DMS53 (cell line): ENCODE data around the gene NHS.

Experiments used
- DNase-seq: peaks from one replicate; lab custom pipeline; 2025; lab: John Stamatoyannopoulos, UW

Gene NHS

DNA sequence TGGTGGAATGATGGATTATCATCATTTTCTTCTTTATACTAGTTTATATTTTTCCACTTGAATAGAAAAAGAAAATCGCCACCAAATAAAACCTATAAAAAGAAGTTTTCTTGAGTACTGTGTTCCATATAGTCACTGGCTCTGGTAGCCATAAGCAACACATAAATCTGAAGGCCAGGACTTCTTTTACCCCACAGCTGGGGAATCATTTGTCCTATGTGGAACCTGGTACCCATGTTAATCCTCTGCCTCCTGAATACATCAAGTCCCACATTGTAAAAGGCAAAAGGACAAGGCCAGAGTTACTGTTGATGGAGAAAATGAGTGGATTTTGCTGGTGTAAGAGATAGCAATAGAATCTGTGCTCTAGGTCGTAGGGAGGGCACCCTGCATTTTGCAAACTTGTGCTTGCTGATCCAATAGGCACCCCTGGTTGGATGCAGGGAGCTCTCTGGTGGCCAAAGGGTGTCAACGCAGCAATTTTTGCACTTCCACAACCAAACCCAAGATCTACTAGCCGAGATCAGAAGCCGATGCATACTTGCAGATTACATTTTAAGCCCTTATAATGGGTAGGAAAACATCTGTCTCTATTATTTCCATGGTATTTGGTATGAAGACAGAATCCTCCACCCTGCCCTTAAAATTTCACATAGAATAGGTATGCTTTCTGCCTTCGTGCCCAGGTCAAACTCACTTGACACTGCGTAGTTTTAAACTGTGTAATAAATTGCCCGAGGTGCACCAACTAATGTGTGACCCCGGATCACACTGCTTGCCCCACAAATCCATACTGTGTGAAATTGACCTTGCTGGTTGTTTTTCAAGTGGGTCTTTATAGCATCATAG, 216.1 kb downstream of the NHS start:
- peak; percentile 79 for DNase-seq

DNA sequence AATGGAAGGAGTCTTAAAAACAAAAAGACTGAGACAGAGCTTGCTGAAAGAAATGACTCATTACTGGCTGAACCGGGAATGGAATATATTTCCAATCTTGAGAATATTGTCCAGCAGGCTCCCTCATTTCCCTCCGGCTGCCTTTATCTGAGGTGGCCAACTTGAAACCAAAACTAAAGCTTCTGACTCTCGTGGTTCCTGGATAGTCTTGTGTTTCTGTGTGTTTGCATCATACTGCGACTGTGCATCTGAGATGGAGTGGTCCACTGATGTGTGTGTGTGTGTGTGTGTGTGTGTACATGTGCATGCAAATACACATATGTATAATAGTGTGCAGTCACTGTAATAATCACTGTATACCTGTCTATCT, 216.7 kb downstream of the NHS start:
- DNase-seq = peak; percentile 6

DNA sequence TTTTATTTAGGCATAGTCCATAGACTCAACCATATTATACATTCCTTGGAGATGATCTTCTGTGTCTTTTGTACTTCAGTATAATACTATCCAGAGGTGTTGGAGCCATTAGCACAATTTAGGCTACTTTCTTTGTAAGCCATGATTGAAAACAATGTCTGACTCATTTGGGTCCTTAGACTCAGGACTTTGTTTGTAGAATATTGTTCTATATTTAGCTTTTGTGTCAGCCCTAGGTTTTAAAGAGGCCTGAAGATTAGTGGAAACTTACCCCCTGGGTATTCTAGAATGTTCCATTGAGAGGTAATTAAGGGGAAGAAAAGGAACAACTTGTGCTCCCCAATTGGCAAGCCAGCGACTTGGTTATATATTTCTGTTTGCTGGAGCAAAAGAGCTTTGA, 217.1 kb downstream of the NHS start:
- no peak for DNase-seq

DNA sequence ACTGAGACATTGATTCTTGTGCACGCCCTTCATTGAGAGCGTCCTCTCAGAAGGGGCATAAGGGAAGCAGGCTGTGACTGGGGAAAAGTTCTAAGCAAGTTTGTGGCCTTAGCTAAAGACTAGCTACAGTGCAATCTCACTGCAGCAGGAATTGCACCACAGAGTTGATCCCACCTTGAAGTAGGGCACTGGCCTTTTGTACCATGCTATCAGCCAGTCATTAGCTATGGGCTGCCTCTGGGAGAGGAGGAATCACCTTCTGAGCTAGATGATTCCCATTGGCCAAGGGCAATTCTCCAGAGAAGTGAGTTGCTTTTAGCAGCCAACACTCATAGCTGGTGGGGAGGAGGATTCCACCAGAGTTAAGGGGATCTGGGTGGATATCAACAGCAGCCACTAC, 219.7 kb downstream of the NHS start:
- no peak for DNase-seq

DNA sequence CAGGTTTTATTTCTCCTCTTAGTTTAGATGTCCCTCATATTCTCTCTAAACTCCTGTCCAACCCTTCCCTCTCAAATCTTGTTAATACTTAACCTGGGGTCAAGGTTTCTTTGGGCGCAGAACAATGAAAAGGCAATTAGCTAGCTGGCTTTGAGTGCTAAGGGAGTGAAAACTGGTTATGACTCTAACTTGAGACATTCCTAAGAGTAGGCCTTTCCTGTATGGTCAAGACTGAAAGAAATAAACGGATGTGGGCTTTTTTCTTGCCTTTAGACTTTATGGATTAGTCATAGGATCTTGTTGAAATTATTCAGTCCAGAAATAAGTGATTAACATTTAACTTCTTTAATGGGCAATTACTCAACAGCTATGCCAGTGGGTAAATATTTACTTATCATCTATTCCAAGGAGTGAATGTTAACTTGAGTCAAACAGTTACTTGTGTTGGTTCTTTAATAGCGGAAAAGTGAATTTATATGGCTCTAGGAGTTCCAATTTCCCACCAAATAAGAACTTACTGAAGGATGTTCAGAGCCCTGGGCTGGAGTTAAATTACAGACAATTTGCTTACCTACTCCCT, 220.5 kb downstream of the NHS start:
- no peak for DNase-seq

DNA sequence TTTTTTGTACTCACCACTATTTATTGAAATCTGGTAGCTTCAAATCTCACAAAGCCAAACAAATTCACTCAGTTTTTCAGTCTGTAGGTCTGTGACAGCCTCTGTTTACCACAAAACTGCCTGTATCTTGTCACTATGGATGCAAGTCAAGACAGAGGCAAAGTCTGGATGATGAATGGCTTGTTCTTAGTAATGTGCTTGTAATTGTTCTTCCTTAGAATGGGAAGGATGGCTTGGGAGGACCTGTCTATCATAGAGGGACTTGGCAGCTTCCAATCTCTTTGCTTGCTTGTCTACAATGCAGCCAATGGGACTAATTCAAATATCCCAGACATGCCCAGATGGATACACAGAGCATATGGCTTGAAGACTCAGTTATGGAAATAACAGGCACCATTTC, 221.1 kb downstream of the NHS start:
- no peak for DNase-seq

DNA sequence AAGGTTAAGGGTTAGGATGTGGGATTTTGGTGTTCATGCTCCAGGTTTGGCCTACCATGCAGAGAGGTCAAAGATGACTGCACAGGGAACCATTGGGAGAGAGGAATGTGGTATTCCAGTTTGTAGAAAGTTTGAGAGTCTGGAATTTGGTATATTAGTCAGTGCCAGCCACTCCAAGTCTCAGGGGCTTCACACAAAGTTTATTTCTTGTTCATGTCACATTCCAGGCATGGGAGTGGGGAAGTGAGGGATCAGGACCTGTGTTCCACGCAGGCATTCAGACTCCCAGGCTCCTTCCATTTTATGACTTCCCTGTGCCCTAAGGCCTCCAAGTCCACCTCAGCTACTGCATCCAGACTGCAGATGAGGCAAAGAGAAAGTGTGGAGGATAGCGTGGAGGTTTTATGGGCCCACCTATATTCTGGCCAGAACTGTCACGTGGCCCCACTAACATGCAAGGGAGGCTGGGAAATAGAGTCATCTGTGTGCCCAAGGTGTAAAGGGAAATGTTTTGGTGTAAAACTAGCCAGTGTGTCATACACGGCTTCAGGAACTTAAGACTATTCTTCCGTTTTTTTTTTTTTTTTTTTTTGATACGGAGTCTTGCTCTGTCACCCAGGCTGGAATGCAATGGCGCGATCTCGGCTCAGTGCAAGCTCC, 221.7 kb downstream of the NHS start:
- DNase-seq = no peak

DNA sequence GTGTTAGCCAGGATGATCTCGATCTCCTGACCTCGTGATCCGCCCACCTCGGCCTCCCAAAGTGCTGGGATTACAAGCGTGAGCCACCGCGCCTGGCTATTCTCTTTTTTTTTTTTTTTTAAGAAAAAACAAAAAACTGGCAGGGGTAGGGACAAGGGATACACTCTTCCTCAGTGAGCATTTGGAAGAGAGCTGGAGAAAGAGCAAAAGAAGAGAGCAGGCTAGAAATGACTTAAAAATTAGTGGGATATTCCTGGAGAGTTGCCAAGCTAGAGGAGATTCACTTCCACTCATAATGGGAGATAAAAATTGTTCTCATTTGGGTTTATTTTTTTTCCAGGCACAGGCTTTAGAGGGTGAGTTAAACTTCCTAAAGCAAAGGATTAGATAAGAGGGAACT, 222.3 kb downstream of the NHS start:
- DNase-seq = no peak

DNA sequence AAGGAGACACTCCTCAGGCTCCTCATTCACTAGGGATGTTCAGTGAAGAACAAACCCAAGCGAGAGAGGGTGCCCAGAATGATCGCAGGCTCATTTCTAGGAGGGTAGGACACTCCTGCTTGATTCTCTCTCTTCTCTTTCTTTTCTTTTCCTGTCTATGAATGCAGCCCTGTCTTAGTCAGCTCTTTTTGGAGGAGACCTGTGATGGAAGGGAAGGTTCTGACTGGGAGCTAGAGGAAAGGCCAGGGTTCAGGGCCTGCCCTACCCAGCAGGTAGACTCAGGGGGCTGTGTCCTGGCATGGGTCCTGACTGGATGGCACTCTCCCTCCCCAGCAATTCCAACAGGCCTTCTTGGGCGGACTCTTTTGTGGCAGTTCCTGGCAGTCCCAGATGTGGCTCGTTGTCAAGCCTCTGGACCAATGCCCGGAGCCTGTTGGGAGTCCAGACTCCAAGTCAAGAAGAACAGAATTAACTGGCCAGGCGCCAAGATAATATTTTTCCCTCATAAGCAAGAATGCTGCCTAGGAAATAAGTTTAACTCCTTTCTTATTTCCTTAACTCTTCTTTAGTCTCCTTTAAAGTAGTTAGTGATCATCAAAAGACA, 222.9 kb downstream of the NHS start:
- DNase-seq = peak; percentile 27

DNA sequence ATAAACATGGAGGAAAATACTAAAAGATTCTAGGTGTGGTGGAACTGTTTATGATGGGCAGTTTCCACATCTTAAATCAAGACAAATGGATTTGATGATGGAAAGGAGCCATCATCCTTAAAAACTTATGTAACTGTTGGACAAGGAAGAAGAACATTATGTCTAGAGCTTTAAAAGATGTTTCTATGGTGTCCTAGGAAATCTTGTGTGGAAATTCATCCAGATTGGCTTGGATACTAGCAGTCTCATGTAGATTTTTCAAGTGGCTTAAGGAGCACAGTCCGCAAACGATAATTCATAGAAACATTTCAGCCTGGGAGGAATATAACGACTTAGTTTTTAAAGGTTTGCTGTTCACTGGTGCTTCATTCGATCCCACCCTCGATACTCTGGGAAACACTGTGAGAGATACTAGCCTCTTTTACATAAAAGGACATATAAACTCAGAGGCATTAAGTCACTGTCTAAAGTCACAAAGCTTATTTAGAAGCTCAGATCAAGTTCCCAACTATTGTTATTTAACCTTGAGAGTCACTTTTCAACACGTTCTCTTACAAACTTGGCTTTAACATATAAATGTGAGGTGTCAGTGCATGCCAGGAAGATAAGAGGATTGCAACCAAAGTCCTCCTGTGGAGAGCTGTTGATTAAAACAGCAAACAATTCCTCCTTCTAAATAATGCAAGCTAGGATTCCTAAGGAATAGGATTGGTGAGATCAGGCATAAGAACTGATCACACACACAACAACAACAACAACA, 226.6 kb downstream of the NHS start:
- no peak for DNase-seq

DNA sequence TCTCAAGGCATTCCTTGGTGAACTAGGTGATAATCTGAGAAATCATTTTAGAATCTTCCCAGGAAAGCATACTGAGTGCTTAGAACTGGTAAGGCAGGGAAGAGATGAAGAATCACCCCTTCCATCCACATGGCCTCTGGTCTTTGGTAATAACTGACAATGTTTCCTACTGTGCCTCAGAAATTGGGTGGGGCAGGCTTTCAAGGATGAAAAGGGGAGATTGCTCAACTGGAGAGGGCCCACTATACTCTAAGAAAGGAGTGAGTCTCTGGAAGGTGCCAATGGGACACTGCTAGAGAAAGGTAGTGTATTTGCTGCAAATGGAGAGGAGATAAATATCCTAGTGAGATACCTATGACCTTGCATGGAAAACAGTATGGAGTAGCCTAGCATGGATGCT, 227.2 kb downstream of the NHS start:
- DNase-seq = no peak

DNA sequence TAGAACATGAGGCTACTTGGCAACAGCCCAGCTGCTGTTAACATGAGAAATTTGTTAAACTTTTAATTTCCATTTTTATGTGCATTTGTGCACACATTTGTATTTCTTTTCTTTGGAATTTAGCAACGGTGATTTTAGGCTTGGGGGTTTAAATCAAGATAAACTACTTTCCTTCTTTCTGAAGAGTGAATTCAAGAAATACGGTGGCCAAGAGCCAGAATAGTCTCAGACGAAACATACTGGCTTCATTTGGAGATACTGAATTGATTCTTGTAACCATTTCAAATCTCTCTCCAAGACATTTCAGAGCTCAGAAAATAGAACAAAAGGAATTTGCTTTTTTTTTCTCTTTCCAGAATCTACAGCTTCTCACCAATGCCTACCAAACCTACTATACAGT, 228.2 kb downstream of the NHS start:
- DNase-seq = no peak

DNA sequence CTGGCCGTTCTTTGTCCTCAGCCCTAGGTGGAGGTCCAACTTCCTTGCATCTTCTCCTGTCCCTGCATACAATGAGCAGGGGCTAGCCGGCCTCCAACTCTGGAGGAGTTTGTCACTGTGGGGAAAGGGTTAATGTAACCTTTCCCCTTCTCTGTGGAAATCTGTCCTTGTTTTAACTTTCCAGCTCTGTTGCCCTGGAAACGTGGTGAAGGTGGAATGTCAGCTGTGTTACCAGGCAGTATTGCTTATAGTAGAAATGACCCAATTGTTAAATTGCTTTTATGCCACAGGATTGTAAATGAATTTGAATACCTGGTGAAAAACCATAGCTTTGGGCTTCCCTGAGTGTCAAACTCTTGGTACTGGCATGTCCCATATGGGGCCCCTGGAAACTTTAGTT, 230.7 kb downstream of the NHS start:
- DNase-seq = no peak

DNA sequence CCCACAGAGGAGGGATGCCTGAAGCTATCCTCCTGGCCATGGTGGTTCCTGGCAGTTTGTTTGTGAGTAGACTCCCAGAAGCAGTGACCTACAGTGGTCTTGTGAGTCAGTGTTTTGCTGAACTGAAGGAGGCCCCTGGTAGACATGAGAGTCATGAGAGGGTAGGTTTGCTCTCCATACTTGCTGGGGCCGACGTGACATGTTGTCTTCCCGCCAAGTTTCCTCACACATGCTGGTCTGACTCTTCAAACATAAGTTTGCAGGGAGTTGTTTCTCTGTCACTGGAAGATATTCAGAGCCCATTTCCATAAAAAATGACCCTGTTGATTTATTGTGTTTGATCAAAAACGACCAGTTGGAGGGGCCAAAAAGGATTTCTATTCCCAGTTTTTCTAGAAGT, 231.2 kb downstream of the NHS start:
- no peak for DNase-seq

DNA sequence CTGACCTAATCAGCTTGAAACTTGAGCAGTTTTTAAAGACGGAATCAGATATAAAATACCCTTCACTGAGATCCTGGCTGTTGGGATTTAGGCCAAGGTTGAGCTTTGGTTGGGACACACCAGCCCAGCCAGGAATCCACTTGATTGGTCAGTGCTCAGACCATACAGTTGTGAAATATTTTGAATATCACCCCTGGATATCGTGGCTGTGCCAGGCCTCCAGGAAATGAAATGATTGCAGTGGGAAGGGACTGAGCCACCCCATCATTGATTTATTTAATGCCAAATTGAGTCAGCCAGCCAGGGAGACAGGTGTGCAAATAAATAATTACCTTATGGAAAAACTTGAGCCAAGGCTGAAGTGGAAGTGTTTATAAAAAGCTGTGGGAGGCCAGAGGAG, 233.9 kb downstream of the NHS start:
- DNase-seq = peak; percentile 63

DNA sequence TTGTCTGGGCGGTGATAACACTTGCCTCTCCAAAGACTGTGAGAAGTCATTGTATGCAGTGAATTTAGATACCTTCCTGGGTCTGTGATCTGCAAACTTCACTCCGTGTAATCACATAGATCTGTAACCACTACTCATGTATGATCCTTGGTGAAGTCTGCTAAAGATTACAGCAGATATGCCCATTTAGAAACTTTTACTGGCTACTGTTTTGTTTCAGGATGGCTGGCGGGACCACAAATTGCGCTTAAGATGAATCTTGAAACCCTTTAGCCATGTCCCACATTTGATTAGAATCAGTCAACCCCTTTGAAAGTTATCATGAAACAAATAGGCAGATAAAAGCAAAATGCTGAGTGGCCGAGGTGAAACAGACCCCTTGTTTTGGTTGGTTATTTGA, 235.8 kb downstream of the NHS start:
- DNase-seq = no peak

DNA sequence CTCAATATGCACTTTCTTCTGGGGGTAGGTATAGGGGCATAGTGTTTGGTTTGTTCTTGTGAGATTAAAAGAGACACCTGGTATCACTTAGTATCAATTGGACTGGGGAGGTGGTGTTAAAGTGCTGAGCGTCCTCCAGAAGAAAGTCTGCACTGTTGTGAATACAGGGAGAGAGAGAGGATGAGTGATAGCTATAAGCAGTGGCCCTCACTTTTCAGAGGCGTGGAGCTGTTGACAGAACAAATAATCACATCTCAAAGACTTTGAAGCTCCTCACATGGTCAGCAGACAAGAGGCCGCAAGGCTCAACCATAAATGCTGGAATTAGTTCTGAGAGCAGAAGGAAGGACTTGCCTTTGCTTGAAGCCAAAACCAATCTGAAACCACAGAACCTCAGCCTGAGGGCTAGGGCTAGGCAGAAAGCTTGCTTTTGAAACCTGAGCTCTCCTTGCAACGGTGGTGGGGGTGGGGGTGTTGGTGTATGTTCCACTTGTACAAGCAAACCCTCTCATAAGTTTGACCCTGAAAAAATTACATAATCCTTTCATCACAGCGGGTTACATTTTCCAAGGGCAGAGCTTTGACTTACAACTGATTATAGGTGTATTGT, 239.1 kb downstream of the NHS start:
- DNase-seq = peak; percentile 64

DNA sequence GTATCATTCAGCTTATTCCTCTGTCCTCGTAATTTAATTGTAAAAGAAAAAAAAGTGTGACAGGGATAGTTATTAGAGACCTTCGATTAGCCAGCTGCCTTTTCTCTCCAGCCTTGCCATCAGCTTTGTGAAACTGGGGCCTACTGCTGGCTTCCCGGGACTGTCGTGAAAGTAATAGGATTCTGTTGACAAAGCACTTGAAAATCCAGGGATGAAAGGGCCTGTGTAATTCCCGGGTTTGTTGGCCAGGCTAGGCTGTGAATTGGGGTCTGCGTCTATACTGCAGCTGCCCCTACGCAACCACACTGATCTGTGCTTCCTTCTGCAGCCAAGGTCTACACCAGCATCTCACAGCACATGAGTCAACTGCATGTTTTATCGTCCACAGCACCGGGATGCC, 241.9 kb downstream of the NHS start:
- DNase-seq = peak; percentile 25

DNA sequence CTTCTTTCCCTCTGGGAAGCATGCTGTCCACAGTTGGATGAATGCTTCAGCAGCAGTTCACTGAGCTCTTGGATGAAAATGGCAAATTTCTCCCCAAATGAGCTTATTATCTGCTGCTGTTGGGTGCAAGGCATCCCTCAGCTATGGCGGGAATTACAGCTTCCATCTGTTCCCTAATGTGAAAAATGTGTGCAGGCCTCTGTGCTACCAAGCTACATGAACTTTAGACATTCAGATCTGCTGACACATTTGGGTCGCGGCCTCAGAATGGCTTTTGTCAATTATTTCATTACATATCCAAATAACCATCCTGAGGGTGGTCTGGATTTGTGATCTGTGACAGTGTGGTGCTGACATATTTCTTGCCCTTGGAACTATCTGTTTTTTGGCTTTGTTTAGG, 242.8 kb downstream of the NHS start:
- DNase-seq = no peak

DNA sequence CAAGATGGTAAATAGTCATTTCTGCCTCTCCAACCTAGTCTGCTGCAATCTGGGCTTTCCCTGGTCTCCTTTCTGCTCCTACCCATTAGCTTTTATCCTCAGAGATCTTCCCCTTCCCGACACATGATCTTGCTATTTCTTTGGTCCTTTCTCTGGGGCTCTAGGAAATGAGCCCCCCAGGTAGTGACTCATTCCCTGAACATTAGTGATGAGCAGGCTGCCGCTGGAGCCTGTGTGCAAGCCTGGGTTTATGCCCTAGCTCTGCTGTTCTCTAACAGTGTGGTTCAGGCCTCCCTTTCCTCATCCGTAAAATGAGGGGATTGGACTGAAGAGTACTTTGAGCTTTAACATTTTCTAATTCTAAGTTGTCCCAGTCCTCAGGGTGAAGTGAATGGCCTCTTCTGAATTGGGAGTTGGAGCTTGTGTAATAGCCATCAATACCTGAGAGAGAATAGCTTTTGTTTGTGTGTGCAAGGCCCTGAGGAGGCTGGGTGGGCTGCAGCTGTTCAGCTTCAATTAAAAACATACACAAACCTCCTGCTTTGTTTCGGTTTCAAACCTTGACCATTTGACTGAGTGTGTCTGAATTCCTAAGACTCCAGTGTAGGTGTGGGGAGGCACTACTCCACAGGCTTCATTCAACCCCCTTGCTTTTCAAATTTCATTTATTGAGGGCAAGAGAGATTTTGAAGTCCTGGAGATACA, 246.7 kb downstream of the NHS start:
- DNase-seq = no peak

DNA sequence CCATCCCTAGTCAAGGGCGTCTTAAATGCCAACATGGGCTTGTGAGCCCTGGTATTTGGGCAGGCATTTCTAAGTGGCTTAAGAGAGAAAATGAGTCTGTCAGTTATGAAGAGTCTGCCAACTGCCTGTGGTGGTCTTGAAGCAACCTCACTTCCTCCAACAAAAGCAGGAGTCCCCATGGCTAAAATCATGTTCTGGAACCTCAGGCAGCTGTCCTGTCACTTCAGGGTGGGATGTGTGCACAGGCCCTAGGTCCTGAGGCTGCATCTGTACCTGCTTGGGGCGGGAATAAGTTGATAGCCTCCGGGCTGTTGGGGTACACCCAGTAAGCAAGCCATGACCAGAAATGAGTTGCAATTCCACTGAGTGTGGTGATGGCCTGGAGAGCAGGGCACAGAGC, 247.3 kb downstream of the NHS start:
- no peak for DNase-seq
